Ramos (cell line): ENCODE data around the gene MAGI3.
"Not testable (repeated sequence)": the region's sequence is repeated elsewhere in the genome, so short reads cannot be mapped to it uniquely, and the experiment has no call there.

Experiments used
- in situ Hi-C: fragments of 300-500 bp; cut with MboI; formaldehyde crosslinking; loops from one replicate; pipeline ENCODE4 v1.14.3; 2022; ENCODE audit warnings: low sequenced_read_pairs; ENCODE audit not compliant: unreplicated experiment

The MAGI3 gene

GRCh38 chr1:113676524-113676923, 286.2 kb downstream of the MAGI3 start:
- in situ Hi-C loops: loop anchor here (25.0 kb wide), 1 partner anchor 539 kb away; no protein-coding TSS in a partner anchor

- in situ Hi-C loops: loop anchor here (25.0 kb wide), 1 partner anchor 540 kb away; no protein-coding TSS in a partner anchor
These were observed 287.2 kb downstream of the MAGI3 start for GRCh38 chr1:113677250-113678158.

GRCh38 chr1:113678159-113678469, 287.8 kb downstream of the MAGI3 start:
- in situ Hi-C loops: loop anchor here (25.0 kb wide), 1 partner anchor 541 kb away; no protein-coding TSS in a partner anchor

DNA sequence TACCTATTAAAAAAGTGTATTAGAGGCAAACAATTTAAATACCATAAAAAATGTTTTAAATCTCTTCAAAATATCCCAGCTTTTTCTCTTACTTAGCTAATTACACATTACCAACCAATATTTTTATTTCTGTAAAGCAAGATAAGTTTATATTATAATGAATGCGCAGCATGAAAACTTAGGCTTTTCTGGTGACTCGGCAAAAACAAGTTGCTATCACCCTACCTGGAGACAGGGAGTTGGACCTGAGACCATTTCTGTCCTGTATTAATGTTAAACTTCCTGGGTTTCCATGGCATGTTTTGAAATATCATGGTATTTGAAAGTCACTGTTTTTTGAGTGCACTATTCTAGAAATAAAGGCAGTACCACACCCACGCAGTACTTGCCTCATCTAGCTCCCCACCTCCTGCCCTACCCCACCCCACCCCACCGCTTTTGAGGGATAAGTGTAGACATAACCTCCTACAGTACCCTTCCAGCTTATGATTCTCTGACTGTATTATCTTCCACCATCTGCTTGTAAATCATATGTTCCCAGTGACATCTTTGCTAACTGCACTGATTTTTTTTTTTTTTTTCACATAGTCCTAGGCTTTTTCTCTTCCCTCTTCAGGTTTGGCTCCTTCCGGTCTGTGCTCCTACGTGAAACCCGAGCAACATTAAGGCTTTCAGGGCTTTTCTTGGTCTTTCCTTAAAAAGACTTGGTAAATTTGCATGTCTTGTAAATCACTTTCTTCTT, 291.5 kb downstream of the MAGI3 start:
- in situ Hi-C loops: loop anchor here (25.0 kb wide), 1 partner anchor 544 kb away; no protein-coding TSS in a partner anchor

GRCh38 chr1:113683384-113684152, 293.3 kb downstream of the MAGI3 start:
- in situ Hi-C loops: loop anchor here (25.0 kb wide), 1 partner anchor 546 kb away; no protein-coding TSS in a partner anchor

DNA sequence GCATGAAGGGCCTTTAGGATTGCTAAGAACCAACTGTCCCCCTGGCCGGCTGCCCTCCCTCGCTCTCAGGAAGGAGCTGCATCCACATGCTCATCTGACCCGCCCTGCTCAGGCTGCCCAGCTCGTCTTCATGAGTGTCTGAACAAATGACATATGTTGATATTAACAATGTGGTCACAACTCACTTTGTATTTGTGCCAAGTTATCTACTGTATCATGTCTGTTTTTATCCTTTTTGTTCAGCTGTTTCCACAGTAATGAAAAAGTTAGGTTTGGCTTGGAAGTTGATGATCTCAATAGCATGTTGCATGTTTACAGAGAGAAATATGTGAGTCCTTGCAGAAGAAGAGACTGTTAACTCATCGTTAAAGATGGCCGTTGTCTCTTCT, 293.8 kb downstream of the MAGI3 start:
- in situ Hi-C loops: loop anchor here (25.0 kb wide), 1 partner anchor 547 kb away; no protein-coding TSS in a partner anchor

DNA sequence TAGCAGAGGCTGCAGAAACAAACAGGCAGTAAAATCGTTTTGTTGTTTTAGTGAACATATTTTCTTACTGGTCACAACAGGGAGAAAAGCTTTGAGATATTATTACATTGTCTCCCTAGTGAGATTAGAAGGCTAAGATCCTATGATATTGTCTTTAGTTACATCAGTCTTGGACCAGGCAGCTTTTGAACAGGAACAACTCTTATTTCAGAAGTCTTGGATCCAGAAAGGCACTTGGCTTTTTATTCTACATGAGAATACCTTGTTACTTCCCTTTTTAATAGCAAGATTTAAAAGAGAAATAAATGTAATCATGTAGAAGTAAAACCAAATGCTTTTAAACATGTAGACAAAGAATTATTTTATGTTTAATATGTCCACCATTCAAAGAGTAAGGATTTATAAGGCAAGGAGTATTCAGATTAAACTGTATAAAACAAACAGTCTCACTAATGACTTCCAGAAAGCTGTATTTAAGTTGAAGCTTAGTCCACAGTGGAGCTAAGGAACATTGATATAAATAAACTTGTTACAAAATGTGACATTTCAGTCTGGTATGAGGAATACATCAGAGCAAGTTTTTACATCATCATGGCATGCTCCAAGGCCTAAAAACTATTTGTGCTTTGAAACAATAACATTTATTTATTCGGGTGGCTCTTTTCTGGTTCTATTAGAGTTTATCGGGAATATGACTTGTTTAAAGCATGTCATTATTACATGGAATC, 296.7 kb downstream of the MAGI3 start:
- in situ Hi-C loops: loop anchor here (25.0 kb wide), 1 partner anchor 550 kb away; no protein-coding TSS in a partner anchor

DNA sequence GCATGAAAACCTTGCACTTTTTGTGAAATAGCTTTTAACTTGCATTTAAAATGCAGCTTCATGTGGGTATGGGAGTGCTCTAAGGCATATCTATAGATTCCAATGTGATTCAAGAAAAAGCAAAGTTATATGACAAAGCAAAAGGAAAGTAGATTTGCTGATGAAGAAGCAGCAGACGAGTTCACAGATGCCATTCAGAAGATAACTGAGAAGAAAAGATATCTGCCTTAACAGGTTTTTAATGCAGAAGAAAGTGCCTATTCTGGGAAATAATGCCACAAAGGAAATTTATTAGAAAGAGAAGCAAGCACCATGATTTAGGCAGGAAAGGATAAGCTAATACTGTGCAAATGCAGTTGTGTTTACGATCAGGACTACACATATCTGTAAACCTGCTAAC, 300.9 kb downstream of the MAGI3 start:
- in situ Hi-C loops: loop anchor here (25.0 kb wide), 1 partner anchor 554 kb away; no protein-coding TSS in a partner anchor

GRCh38 chr1:113692342-113692741, 302.0 kb downstream of the MAGI3 start:
- in situ Hi-C loops: loop anchor here (25.0 kb wide), 1 partner anchor 555 kb away; no protein-coding TSS in a partner anchor

DNA sequence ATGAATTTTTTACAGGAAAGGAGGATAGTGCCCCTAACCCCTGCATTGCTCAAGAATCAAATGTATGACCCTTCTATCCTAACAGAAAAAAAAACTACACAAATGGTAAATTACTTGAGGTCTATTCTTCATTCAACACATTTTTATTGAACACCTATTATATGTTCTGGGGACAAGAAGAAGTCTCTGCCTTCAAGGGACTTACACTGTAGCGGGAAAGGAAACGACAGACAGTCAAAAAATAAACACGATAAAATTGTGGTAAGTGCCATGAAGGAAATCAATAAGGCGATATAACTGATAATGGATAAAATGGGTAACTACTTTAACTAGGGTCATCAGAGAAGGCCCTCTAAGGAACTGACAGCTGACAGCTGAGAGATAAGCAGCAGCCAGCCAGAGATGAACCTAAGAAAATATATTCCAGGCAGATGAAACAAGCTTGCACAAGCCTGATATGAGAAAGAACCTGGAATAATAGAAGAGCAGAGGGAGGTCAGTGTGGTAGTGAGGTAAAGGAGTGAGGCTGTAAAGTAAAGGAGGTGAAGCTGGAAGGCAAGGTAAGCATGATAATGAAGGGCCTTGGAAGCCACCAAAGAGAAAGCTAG, 302.6 kb downstream of the MAGI3 start:
- in situ Hi-C loops: loop anchor here (25.0 kb wide), 1 partner anchor 556 kb away; no protein-coding TSS in a partner anchor

DNA sequence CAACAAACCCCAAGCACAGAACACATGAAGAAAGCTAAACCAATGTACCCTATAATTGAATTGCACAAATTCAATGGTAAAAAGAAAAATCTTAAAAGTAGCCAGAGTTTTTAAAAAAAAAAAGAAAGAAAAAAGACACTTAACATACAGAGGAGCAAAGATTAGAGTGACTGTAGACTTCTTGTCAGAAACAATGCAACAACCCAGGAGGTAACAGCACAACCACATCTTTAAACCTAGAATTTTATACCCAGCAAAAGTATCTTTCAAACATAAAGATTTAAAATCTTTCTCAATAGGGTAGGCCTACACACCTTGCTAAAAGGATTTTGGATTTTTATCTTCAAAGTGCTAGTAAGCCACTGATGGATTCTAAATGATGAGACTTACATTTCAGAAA, 304.6 kb downstream of the MAGI3 start:
- in situ Hi-C loops: loop anchor here (25.0 kb wide), 1 partner anchor 558 kb away; no protein-coding TSS in a partner anchor

GRCh38 chr1:113701429-113701828, 311.1 kb downstream of the MAGI3 start:
- in situ Hi-C loops: no loop called here

DNA sequence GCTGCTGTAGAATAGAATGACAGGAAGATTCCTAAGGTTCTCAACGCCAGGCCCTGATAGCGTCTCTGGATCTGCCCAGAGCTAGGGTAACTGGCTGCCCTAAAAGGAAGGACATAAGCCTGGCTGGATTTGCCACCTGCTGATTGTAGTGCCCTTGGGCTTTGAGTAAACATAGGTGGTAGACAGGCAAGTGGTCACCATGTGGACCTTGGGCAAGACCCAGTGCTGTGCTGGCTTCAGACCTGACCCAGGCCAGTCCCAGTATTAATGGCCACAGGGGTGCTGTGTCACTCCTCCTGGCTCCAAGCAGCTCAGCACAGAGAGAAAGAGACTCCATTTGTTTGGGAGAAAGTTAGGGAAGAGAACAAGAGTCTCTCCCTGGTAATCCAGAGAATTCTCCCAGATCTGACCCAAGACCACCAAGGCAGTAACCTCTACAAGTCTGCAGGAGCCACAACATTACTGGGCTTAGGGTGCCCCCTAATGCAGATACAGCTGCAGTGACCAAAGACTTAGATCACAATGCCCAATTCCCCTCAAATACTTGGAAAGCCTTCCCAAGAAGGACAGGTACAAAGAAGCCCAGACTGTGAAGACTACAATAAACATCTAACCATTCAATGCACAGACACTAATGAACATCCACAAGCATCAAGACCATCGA, 324.4 kb downstream of the MAGI3 start:
- in situ Hi-C loops: no loop called here

- in situ Hi-C loops: not testable (repeated sequence)
These were observed 327.2 kb downstream of the MAGI3 start for GRCh38 chr1:113717506-113717905.

DNA sequence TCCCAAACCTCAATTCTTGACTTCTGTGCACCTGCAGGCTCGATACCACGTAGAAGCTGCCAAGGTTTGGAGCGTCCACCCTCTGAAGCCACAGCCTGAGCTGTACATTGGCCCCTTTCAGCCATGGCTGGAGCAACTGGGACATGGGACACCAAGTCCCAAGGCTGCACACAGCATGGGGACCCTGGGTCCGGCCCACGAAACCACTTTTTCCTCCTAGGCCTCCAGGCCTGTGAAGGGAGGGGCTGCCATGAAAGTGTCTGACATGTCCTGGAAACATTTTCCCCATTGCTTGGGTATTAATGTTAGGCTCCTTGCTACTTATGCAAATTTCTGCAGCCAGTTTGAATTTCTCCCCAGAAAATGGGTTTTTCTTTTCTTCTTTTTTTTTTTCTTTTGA, 328.3 kb downstream of the MAGI3 start:
- in situ Hi-C loops: not testable (repeated sequence)

- in situ Hi-C loops: no loop called here
These were observed 330.7 kb downstream of the MAGI3 start for GRCh38 chr1:113721010-113721409.

DNA sequence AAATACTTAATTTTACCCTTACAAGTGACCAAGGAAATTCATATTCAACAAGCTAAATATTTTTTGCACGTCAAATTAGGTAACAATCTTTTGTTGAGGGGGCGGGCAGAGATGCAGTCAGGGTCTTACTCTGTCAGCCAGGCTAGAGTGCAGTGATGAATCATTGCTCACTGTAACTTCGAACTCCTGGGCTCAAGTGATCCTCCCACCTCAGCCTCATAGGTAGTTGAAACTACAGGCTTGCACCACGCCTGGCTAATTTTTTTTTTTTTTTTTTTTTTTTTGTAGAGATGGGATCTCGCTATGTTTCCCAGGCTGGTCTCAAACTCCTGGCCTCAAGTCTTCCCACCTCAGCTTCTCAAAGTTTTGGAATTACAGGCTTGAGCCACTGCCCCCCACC, 342.5 kb downstream of the MAGI3 start:
- in situ Hi-C loops: no loop called here

GRCh38 chr1:113734357-113735055, 344.2 kb downstream of the MAGI3 start:
- in situ Hi-C loops: no loop called here
